Tibial nerve (tissue), 4 donors: ENCODE data around the gene FBXO44.

Experiments
- CTCF ChIP-seq, 5 experiments: fragments of 200-600 bp in 3 of 5; fragments of 450-650 bp in 2 of 5; sonication (generic) in 3 of 5; IDR thresholded peaks; one replicate each; pipeline ENCODE4 v1.5.1; 2016 to 2019; ENCODE audit warnings: antibody characterized with exemption in 5 of 5, mild to moderate bottlenecking in 3 of 5, moderate library complexity in 2 of 5
- EP300 ChIP-seq, 2 donors: sonication (generic); formaldehyde crosslinking; IDR thresholded peaks; one replicate each; pipeline ENCODE4 v1.6.1; 2017; ENCODE audit warnings: antibody characterized with exemption in 2 of 2, mild to moderate bottlenecking in 1 of 2

GRCh38 chr1:11678442-11678841 lies 23.8 kb downstream of the FBXO44 start:
- TF ChIP-seq CTCF (IDR thresholded peaks at IDR 0.05) (no peak), EP300 (IDR thresholded peaks at IDR 0.05) (no peak)
